Right lobe of liver (tissue), 6 donors: Measurements from ENCODE around the gene USB1. TPM values are rescaled to one million over a fixed set of nuclear protein-coding genes. Genes with fewer than 3 reads are reported as not detected.
A peak's percentile ranks its signal among the peaks of the same experiment; 100 is the strongest.

Source experiments
- ATAC-seq, 4 donors: fragments of 200-7000 bp; cut with Tn5 transposase; one replicate each; pipeline ENCODE4 v1.9.1; 2020; ENCODE audit warnings: mild to moderate bottlenecking in 4 of 4, moderate library complexity in 4 of 4
- DNase-seq, 3 donors: peaks; one replicate each; pipeline ENCODE4 v3.0.0-alpha.2; 2020
- H3K27ac ChIP-seq, 3 donors: fragments of 200-600 bp; one replicate each; pipeline ENCODE4 v1.8.0; 2022
- H3K27me3 ChIP-seq, 2 donors: fragments of 200-600 bp; one replicate each; pipeline ENCODE4 v1.8.0; 2022
- H3K36me3 ChIP-seq, 4 donors: fragments of 200-600 bp; sonication (generic) in 1 of 4; one replicate each; pipeline versions ENCODE4 v1.5.1 to v1.8.0; 2017 to 2022; ENCODE audit warnings: control low read depth in 1 of 4
- H3K4me1 ChIP-seq, 4 donors: fragments of 200-600 bp; sonication (generic) in 1 of 4; one replicate each; pipeline versions ENCODE4 v1.5.1 to v1.8.0; 2017 to 2022; ENCODE audit warnings: control low read depth in 1 of 4
- H3K4me3 ChIP-seq, 3 donors: fragments of 200-600 bp; one replicate each; pipeline ENCODE4 v1.8.0; 2022
- H3K9me3 ChIP-seq, 4 donors: fragments of 200-600 bp; sonication (generic) in 1 of 4; one replicate each; pipeline versions ENCODE4 v1.5.1 to v1.8.0; 2017 to 2022; ENCODE audit warnings: control low read depth in 1 of 4
- CTCF ChIP-seq, 4 donors: fragments of 200-600 bp in 3 of 4; fragments of 450-650 bp in 1 of 4; IDR thresholded peaks; one replicate each; pipeline versions ENCODE4 v1.5.1 to v1.8.0; 2016 to 2022; ENCODE audit warnings: antibody characterized with exemption in 4 of 4, mild to moderate bottlenecking in 2 of 4
- POLR2A ChIP-seq: fragments of 450-650 bp; IDR thresholded peaks from one replicate; pipeline ENCODE4 v1.6.1; 2017; ENCODE audit warnings: antibody characterized with exemption, mild to moderate bottlenecking
- WGBS: methylation state at CpG from one replicate; pipeline ENCODE4 v1.1.6; 2018; ENCODE audit warnings: low coverage, low lambda C conversion rate; ENCODE audit not compliant: insufficient coverage; ENCODE audit errors: missing lambda C conversion rate; 5-methylcytosine and 5-hydroxymethylcytosine counted together
- intact Hi-C, 2 donors: fragments of 100-400 bp; cut with DNase I; formaldehyde crosslinking; loops; one replicate each; pipeline versions ENCODE4 v1.11.2 to v1.14.1; 2022
- total RNA-seq, 6 experiments: library from RNA; depleted of rRNA in 2 of 6; stranded (reverse); fragments of >200 nt in 2 of 6; fragmentation: NEBNext Ultra II Directional in 3 of 6; extraction: Animal tissue kit (Norgen Biotek cat#: 25700) in 3 of 6; gene quantifications; one replicate each; pipeline versions ENCODE4 v1.1.0 to v1.2.4, GENCODE V29; 2016 to 2023
- donor health status: DM: no; HTN: yes; CAD: no.
- donor health status: DM: no; HTN: no; CAD: no.
- donor health status: DM: no; HTN: no; CAD: no.
- donor health status: DM: no; HTN: yes; CAD: no.
- donor health status: DM: no; HTN: yes; CAD: no.

The USB1 gene
- total RNA-seq, 6 experiments from 2014 or later, result 20.6 to 63.3 (median 25.9) TPM

- Histone ChIP-seq H3K27ac (no peak overlapping the region), H3K36me3 (no peaks in the 10 kb centered on the region), H3K4me3 (no peak overlapping the region), H3K9me3 (no peaks in the 10 kb centered on the region), H3K27me3 (no peaks in the 10 kb centered on the region), H3K4me1 (no peaks in the 10 kb centered on the region)
- no peak for TF ChIP-seq CTCF (IDR thresholded peaks at IDR 0.05)
- no peak for TF ChIP-seq POLR2A
- ATAC-seq (no peak), DNase-seq (peak in 1 of 3 donors; percentile 36)
- intact Hi-C loops, result no loop called here
- no CpG with 5 or more reads among the region's 8 CpGs for WGBS
Measured at GRCh38 chr16:57956270-57956808, 44.9 kb upstream of the USB1 start.

GRCh38 chr16:57956924-57957672 lies 44.1 kb upstream of the USB1 start:
- no peak overlapping the region for H3K27ac ChIP-seq
- no peak overlapping the region for H3K4me3 ChIP-seq
- TF ChIP-seq POLR2A (no peak), CTCF (IDR thresholded peaks at IDR 0.05) (no peak)
- no peak for ATAC-seq
- intact Hi-C loops, result no loop called here
- 40% methylated on average over 1 of the region's 8 CpGs for WGBS
- DNase-seq, result peak in 1 of 3 donors; percentile 20
- H3K36me3 ChIP-seq, result no peaks in the 10 kb centered on the region
- H3K27me3 ChIP-seq, result no peaks in the 10 kb centered on the region
- H3K9me3 ChIP-seq, result no peaks in the 10 kb centered on the region
- no peaks in the 10 kb centered on the region for H3K4me1 ChIP-seq

- Histone ChIP-seq H3K27me3 (no peaks in the 10 kb centered on the region), H3K4me3 (no peak overlapping the region), H3K9me3 (no peaks in the 10 kb centered on the region), H3K36me3 (no peaks in the 10 kb centered on the region), H3K4me1 (no peaks in the 10 kb centered on the region), H3K27ac (no peak overlapping the region)
- TF ChIP-seq POLR2A (no peak), CTCF (IDR thresholded peaks at IDR 0.05) (no peak)
- intact Hi-C loops, result no loop called here
- 81% methylated on average over 4 of the region's 8 CpGs for WGBS
- ATAC-seq (no peak), DNase-seq (peak in 1 of 3 donors; percentile 21)
Measured at GRCh38 chr16:57957673-57958392, 43.4 kb upstream of the USB1 start.

GRCh38 chr16:57958544-57958943 lies 42.7 kb upstream of the USB1 start:
- H3K27me3 ChIP-seq, result no peaks in the 10 kb centered on the region
- no peaks in the 10 kb centered on the region for H3K9me3 ChIP-seq
- H3K27ac ChIP-seq, result no peak overlapping the region
- H3K4me1 ChIP-seq, result no peaks in the 10 kb centered on the region
- intact Hi-C loops, result no loop called here
- DNase-seq (no peak), ATAC-seq (no peak)
- TF ChIP-seq CTCF (IDR thresholded peaks at IDR 0.05) (no peak), POLR2A (no peak)
- WGBS, result 66% methylated on average over 4 of the region's 6 CpGs
- H3K4me3 ChIP-seq, result no peak overlapping the region
- no peaks in the 10 kb centered on the region for H3K36me3 ChIP-seq
